Activated T-cell treated with anti-CD3 and anti-CD28 coated beads for 4 hours (primary cell): ENCODE measurements around the gene GJA5.

Source experiments
- DNase-seq: peaks from one replicate; pipeline ENCODE4 v3.0.0-alpha.2; 2020

Gene GJA5

DNA sequence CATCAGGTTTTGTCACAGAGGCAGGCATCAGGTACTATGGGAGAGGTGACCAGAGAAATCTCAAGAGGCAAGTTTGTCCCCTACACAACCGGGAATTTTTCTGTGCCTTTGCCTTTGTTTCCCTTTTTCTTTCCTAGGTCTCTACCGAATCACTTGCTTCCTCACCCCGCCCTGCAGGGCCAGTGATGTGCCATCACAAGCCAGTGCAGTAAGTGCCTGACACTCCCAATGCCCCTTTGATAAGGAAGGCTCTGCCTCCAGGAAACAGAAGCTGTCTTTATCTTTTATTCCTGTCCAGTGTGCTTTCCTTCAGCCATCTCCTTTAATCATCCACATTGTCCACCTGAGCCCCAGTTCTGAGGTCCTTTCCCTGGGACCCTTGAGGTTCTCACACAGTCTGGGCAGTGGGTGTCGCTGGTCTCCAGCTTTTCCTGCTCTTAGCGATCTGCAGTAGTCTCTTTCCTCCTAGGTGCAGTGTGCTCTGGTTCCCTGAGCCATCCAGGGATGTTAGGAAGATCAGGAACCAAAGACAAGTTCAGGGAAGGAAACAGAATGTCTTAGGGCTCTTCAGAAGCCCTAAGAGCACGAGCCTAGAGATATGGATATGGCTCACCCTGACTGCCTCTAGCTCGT, 36.6 kb downstream of the GJA5 start:
- DNase-seq, result no peak

DNA sequence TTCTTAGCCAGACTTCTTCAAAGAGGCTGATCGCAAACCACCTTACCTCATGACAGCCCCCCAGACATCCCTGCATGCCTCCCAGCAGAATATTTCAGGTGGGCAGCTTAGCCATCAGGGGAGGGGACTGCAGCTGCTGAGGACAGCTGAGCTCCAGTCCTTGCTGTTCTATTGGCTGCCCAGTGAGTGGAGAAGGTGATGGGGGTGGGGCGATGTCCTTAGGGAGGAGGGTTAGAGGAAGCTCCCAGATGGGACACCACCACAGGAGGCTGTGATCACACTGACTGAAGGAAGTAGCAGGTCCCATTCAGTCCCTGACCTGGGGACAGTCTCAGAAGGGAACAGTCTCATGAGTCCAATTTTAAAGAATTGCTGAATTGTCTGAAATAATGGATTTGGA, 38.3 kb downstream of the GJA5 start:
- no peak for DNase-seq

DNA sequence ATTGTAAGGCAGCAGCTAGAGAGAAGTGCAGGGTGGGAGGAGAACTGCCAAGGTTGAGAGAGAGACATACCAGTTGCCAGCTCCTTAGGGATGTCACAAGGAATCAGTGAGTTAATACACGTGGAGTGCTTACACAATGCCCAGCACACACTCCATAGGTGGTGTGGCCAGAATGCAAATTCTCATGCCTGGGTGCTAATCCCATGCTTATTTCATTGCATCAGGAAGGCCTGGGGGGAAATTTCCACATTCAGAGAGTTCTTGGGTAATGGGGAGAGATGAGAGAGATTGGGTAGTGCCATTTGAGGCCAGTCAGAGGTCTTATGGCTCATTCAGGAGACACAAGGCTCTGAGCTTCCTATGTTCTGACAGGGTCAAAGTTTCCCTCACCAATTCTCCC, 38.7 kb downstream of the GJA5 start:
- DNase-seq, result no peak

DNA sequence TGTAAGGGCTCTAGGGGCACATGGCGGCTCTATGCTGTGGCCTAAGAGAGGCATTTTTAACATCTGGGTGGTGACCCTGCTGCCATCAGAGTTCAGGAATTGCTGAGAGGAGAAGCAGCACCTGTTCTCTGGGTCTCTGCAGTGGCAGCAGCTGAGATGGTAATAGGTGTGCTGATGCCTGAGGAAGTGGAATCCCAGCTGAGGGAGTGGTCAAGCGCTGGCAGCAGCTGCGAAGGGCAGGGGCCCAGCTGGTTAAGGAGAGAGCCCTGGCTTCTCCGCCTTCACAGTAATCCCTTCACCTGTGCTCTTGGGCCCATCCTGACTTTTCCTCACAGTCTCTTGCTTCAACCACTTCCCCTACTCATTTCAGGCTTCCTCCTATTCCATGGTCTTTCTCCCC, 39.8 kb downstream of the GJA5 start:
- DNase-seq, result no peak

DNA sequence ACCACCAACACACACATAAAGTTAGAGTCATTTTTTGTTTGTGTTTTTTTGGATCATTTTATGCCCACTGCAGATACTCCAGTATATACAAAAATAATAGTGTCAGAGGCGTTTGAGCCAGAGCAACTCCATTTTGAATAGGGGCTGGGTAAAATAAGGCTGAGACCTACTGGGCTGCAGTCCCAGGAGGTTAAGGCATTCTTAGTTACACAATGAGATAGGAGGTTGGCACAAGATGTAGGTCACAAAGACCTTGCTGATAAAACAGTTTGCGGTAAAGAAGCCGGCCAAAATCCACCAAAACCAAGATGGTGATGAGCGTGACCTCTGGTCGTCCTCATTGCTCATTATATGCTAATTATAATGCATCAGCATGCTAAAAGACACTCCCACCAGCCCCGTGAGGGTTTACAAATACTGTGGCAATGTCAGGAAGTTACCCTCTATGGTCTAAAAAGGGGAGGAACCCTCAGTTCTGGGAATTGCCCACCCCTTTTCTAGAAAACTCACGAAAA, 40.6 kb downstream of the GJA5 start:
- no peak for DNase-seq

DNA sequence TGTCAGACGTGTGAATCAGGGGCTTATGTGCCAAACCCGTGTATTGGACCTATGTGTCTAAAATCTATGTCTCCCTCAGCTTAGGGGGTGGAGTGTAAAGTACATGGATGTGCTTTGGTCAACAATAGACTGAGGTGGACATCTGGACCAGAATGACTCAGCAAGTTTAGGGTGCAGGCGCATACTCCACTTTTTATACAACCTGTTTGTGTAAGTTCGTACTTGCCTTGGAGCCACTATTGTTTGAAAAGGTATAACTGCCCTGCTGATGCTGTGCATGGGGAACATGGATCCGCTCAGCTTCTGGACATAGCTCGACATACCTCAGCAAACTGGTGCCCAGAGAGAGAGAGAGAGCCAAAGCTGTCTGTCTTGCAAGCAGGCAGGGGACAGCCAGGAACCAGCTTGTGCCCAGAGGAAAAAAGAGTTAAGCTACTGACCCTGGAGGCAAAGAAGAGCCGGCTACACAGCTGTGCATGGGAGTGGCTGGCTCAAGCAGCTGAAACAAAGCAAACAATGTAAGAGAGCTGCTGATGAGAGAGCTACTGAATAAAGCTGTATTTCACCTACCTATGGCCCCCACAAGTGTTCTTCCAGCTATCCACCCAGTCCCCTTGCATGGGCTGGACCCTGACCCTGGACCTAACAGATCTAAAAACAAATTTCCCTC, 41.2 kb downstream of the GJA5 start:
- no peak for DNase-seq

DNA sequence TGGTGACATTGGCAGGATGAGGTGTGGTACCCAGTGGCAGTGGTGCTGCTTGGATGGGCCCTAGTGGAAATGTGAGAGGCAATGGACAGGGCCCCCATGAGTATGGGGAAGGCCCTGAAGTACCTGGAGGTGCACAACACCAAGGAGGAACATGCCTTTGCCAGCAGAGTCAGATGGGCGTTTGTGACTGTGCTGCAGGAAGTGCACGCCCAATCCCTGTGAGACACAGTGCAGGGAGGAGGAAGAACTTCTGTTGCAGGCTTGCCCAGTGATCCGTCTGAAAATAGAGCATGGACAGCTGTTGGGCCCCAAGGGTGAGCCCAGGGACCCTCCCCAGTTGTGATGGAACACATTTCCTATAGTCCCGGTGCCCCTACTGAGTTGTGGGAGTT, 42.7 kb downstream of the GJA5 start:
- DNase-seq, result no peak

DNA sequence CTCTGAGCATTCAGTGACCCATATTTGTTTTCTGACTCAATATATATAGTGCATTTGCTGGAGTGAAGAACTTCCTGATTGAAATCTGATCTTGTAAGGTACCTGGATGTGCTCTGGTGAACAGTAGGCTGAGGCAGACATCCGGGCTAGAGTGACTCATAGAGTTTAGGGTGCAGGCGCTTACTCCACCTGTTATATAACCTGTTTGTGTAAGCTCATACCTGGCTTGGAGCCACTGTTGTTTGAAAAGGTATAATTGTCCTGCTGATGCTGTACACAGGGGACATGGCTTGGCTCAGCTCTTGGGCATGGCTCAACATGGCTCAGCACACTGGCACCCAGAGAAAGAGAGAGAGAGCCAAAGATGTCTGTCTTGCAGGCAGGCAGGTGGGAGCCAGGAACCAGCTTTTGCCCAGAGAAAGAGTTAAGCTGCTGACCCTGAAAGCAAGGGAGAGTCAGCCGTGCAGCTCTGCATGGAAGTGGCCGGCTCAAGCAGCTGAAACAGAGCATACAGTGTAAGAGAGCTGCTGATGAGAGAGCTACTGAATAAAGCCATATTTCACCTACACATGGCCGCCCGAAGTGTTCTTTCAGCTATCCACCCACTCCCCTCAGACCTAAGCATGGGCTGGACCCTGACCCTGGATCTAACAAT, 43.2 kb downstream of the GJA5 start:
- DNase-seq, result no peak

DNA sequence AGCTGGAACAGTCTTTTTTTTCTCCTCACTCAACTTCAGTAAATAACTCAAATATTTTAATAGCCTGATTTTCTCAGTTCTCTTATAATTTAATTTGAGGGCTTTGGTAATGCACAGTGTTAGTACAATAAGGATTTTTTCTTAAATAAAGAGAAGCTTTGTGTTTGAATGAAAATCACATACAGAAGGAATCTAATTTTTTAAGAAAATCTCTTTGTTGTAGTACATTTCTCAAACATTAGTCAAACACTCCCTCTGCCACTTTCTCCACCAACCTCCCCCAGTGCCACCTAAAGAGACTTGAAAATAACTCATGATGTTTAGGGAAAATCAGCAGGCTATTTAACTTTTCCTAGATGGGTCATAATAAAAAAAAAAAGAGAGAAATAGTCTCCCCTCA, 47.8 kb downstream of the GJA5 start:
- no peak for DNase-seq
